Measurements from ENCODE around the gene GNAI3.

GNAI3 gene

GRCh38 chr1:109622137-109622892, 73.9 kb downstream of the GNAI3 start:
- Histone ChIP-seq H3K27me3 (ENCODE audit: insufficient read depth, low read depth, severe bottlenecking) (no peaks in the 10 kb centered on the region), H3K9me3 (ENCODE audit: severe bottlenecking) (no peaks in the 10 kb centered on the region), H3K27ac (no peak overlapping the region), H3K4me3 (ENCODE audit: low read depth, low read length) (no peak overlapping the region), H3K36me3 (peaks cover 34% of the 10 kb centered on the region)
- no peak for TF ChIP-seq CTCF (IDR thresholded peaks at IDR 0.05; ENCODE audit: low read depth, low read length)
- no peak for DNase-seq

GRCh38 chr1:109622895-109623294, 74.5 kb downstream of the GNAI3 start:
- DNase-seq, result no peak
- H3K27me3 ChIP-seq (ENCODE audit: insufficient read depth, low read depth, severe bottlenecking), result no peaks in the 10 kb centered on the region
- no peak overlapping the region for H3K27ac ChIP-seq
- H3K36me3 ChIP-seq, result peaks cover 40% of the 10 kb centered on the region
- no peaks in the 10 kb centered on the region for H3K9me3 ChIP-seq (ENCODE audit: severe bottlenecking)
- no peak for TF ChIP-seq CTCF (IDR thresholded peaks at IDR 0.05; ENCODE audit: low read depth, low read length)
- H3K4me3 ChIP-seq (ENCODE audit: low read depth, low read length), result no peak overlapping the region

GRCh38 chr1:109623601-109624161, 75.3 kb downstream of the GNAI3 start:
- Histone ChIP-seq H3K36me3 (peaks cover 48% of the 10 kb centered on the region), H3K27me3 (ENCODE audit: insufficient read depth, low read depth, severe bottlenecking) (no peaks in the 10 kb centered on the region), H3K27ac (peak overlapping the region; percentile 65), H3K9me3 (ENCODE audit: severe bottlenecking) (no peaks in the 10 kb centered on the region), H3K4me3 (ENCODE audit: low read depth, low read length) (no peak overlapping the region)
- TF ChIP-seq CTCF (IDR thresholded peaks at IDR 0.05; ENCODE audit: low read depth, low read length), result no peak
- no peak for DNase-seq

GRCh38 chr1:109624201-109625010, 76.0 kb downstream of the GNAI3 start:
- TF ChIP-seq CTCF (IDR thresholded peaks at IDR 0.05; ENCODE audit: low read depth, low read length), result no peak
- peaks cover 55% of the 10 kb centered on the region for H3K36me3 ChIP-seq
- no peaks in the 10 kb centered on the region for H3K27me3 ChIP-seq (ENCODE audit: insufficient read depth, low read depth, severe bottlenecking)
- DNase-seq, result peak; percentile 60
- H3K9me3 ChIP-seq (ENCODE audit: severe bottlenecking), result no peaks in the 10 kb centered on the region
- no peak overlapping the region for H3K4me3 ChIP-seq (ENCODE audit: low read depth, low read length)
- peak overlapping the region; percentile 65 for H3K27ac ChIP-seq

- no peak overlapping the region for H3K27ac ChIP-seq
- no peak for DNase-seq
- no peaks in the 10 kb centered on the region for H3K27me3 ChIP-seq (ENCODE audit: insufficient read depth, low read depth, severe bottlenecking)
- peaks cover 63% of the 10 kb centered on the region for H3K36me3 ChIP-seq
- no peaks in the 10 kb centered on the region for H3K9me3 ChIP-seq (ENCODE audit: severe bottlenecking)
- no peak overlapping the region for H3K4me3 ChIP-seq (ENCODE audit: low read depth, low read length)
- no peak for TF ChIP-seq CTCF (IDR thresholded peaks at IDR 0.05; ENCODE audit: low read depth, low read length)
Observed at GRCh38 chr1:109625176-109625575, 76.8 kb downstream of the GNAI3 start.
